ENCODE measurements around the gene TEX38.

GRCh38 chr1:46645815-46646214, 25.8 kb upstream of the TEX38 start:
- TF ChIP-seq CTCF (IDR thresholded peaks at IDR 0.05; ENCODE audit: low read depth, low read length) = no peak
- TF ChIP-seq EZH2phosphoT487 (IDR thresholded peaks at IDR 0.05; ENCODE audit: low read depth) = no peak
